Adipocyte (in vitro differentiated cells): ENCODE data around the gene SNCG.
A peak's percentile ranks its signal among the peaks of the same experiment; 100 is the strongest.
"Not testable (repeated sequence)": the region's sequence is repeated elsewhere in the genome, so short reads cannot be mapped to it uniquely, and the experiment has no call there.

Experiments
- DNase-seq: peaks from one replicate; pipeline ENCODE4 v3.0.0-alpha.2; 2015; ENCODE audit warnings: low read depth
- H3K27me3 ChIP-seq: replicated peaks from 2 replicates; pipeline ENCODE4 v1.7.0; 2013; ENCODE audit warnings: mild to moderate bottlenecking, low read length, moderate library complexity; ENCODE audit not compliant: control insufficient read depth, insufficient read depth
- H3K36me3 ChIP-seq: 2 replicates; pipeline ENCODE4 v1.7.0; 2013; ENCODE audit warnings: low read length, mild to moderate bottlenecking, moderate library complexity; ENCODE audit not compliant: control insufficient read depth, insufficient read depth, severe bottlenecking
- H3K4me1 ChIP-seq: 2 replicates; pipeline ENCODE4 v1.7.0; 2013; ENCODE audit warnings: mild to moderate bottlenecking, low read length, moderate library complexity; ENCODE audit not compliant: control insufficient read depth, insufficient read depth
- H3K4me3 ChIP-seq: 2 replicates; pipeline ENCODE4 v1.7.0; 2013; ENCODE audit warnings: mild to moderate bottlenecking, low read length, moderate library complexity
- H3K9ac ChIP-seq: 2 replicates; pipeline ENCODE4 v1.7.0; 2013; ENCODE audit warnings: mild to moderate bottlenecking, low read length, moderate library complexity
- H3K9me3 ChIP-seq: 2 replicates; pipeline ENCODE4 v1.7.0; 2013; ENCODE audit warnings: mild to moderate bottlenecking, low read length, moderate library complexity; ENCODE audit not compliant: control insufficient read depth

Gene SNCG

GRCh38 chr10:86946213-86947155 lies 11.9 kb upstream of the SNCG start:
- DNase-seq: no peak
- H3K27me3 ChIP-seq: no peaks in the 10 kb centered on the region
- H3K4me3 ChIP-seq: no peak overlapping the region
- H3K36me3 ChIP-seq: no peaks in the 10 kb centered on the region
- peak overlapping the region; percentile 53 for H3K9ac ChIP-seq
- peaks cover 22% of the 10 kb centered on the region for H3K4me1 ChIP-seq
- no peaks in the 10 kb centered on the region for H3K9me3 ChIP-seq

- H3K9me3 ChIP-seq, H3K4me3 ChIP-seq, H3K9ac ChIP-seq, H3K27me3 ChIP-seq, DNase-seq, H3K36me3 ChIP-seq: not testable (repeated sequence)
- peaks cover 22% of the 10 kb centered on the region for H3K4me1 ChIP-seq
Observed at GRCh38 chr10:86947806-86948205, 10.6 kb upstream of the SNCG start.

- H3K4me1 ChIP-seq: peaks cover 30% of the 10 kb centered on the region
- DNase-seq: no peak
Observed at GRCh38 chr10:86950349-86950748, 8.1 kb upstream of the SNCG start.

GRCh38 chr10:86951184-86951761 lies 7.1 kb upstream of the SNCG start:
- H3K9me3 ChIP-seq: peaks cover 4% of the 10 kb centered on the region
- DNase-seq: no peak
- peaks cover 27% of the 10 kb centered on the region for H3K4me1 ChIP-seq
- H3K36me3 ChIP-seq: no peaks in the 10 kb centered on the region
- no peak overlapping the region for H3K4me3 ChIP-seq
- no peaks in the 10 kb centered on the region for H3K27me3 ChIP-seq
- H3K9ac ChIP-seq: no peak overlapping the region

More at GRCh38 chr10:86950349-86950748, 8.1 kb upstream of the SNCG start:
- Histone ChIP-seq H3K9me3 (peaks cover 4% of the 10 kb centered on the region), H3K9ac (no peak overlapping the region), H3K36me3 (no peaks in the 10 kb centered on the region), H3K4me3 (no peak overlapping the region), H3K27me3 (no peaks in the 10 kb centered on the region)

- Histone ChIP-seq H3K4me3 (no peak overlapping the region), H3K4me1 (peaks cover 27% of the 10 kb centered on the region), H3K9me3 (peaks cover 4% of the 10 kb centered on the region), H3K27me3 (no peaks in the 10 kb centered on the region), H3K9ac (no peak overlapping the region), H3K36me3 (no peaks in the 10 kb centered on the region)
- no peak for DNase-seq
Observed at GRCh38 chr10:86952106-86952505, 6.3 kb upstream of the SNCG start.

- H3K9me3 ChIP-seq, H3K36me3 ChIP-seq, DNase-seq, H3K27me3 ChIP-seq, H3K9ac ChIP-seq, H3K4me3 ChIP-seq: not testable (repeated sequence)
- peaks cover 28% of the 10 kb centered on the region for H3K4me1 ChIP-seq
Observed at GRCh38 chr10:86952697-86953096, 5.7 kb upstream of the SNCG start.

- Histone ChIP-seq H3K36me3 (no peaks in the 10 kb centered on the region), H3K4me1 (peaks cover 40% of the 10 kb centered on the region), H3K9ac (peak overlapping the region; percentile 82), H3K9me3 (peaks cover 4% of the 10 kb centered on the region), H3K27me3 (no peaks in the 10 kb centered on the region), H3K4me3 (peak overlapping the region; percentile 63)
- peak; percentile 73 for DNase-seq
Observed at GRCh38 chr10:86953747-86954680, 4.4 kb upstream of the SNCG start.

- Histone ChIP-seq H3K4me3 (no peak overlapping the region), H3K4me1 (peaks cover 49% of the 10 kb centered on the region), H3K27me3 (no peaks in the 10 kb centered on the region), H3K9ac (peak overlapping the region; percentile 82), H3K9me3 (peaks cover 4% of the 10 kb centered on the region), H3K36me3 (no peaks in the 10 kb centered on the region)
- DNase-seq: no peak
Observed at GRCh38 chr10:86954681-86955500, 3.5 kb upstream of the SNCG start.

GRCh38 chr10:86955501-86956194 lies 2.8 kb upstream of the SNCG start:
- Histone ChIP-seq H3K9ac (peak overlapping the region; percentile 82), H3K4me3 (no peak overlapping the region), H3K9me3 (peaks cover 4% of the 10 kb centered on the region), H3K4me1 (peaks cover 56% of the 10 kb centered on the region), H3K36me3 (no peaks in the 10 kb centered on the region), H3K27me3 (no peaks in the 10 kb centered on the region)
- no peak for DNase-seq

- Histone ChIP-seq H3K9me3 (peaks cover 4% of the 10 kb centered on the region), H3K27me3 (no peaks in the 10 kb centered on the region), H3K9ac (no peak overlapping the region), H3K4me1 (peaks cover 58% of the 10 kb centered on the region), H3K4me3 (no peak overlapping the region), H3K36me3 (no peaks in the 10 kb centered on the region)
- no peak for DNase-seq
Observed at GRCh38 chr10:86956195-86956847, 2.1 kb upstream of the SNCG start.
